NCI-H82 treated with DMSO at 0.1 percent for 48 hours (cell line): ENCODE measurements around the gene NFIX.
"Not testable (repeated sequence)": the region's sequence is repeated elsewhere in the genome, so short reads cannot be mapped to it uniquely, and the experiment has no call there.

ENCODE experiments used
- DNase-seq: peaks from one replicate; lab custom pipeline; 2025; ENCODE audit not compliant: unreplicated experiment; lab: John Stamatoyannopoulos, UW

Gene NFIX

DNA sequence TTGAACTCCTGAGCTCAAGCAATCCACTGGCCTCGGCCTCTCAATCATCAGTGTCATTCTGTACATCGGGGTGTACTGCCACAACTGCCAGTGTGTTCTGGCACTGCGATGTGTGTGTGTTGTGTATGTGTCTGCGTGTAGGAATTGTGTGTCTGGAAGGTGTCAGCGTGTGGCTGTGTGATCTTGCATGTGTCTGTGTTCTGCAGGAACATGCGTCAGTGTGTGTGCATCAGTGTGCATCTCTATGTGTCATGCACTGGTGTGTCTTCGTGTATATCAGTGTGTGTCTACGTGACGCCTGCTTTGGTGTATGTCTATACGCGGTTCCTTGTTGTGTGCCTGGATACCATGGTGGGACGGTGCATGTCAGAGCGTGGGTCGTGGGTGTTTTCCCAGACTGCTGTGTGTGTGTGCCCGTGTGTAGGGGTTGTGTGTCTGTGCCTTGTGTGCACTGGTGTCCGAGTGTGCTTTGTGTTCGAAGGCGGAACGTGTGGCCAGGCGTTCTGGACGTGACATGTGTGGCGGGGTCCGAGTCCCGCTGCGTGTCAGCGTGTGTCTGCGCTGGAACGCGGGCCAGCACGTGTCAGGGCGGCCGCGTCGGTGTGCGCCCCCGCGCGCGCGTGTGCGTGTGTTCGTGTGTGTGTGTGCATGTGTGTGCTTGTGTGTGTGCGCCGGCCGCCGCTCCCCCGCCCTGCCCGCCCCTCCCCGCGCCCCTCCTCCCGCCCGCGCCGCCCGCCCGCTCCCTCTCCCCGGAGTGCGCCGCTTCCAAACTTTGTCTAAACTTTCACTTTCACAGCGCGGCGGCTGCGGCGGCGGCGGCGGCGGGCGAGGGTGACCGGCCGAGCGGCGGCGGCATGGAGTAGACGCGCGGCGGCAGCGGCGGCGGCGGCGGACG, at the start of gene NFIX:
Gene NFIX, plus strand, starts transcription at position 775 of the 895 bp plus-strand sequence. CDS start 363 bp downstream, outside the sequence.
- no peak for DNase-seq

GRCh38 chr19:12945479-12946091, 49.7 kb upstream of the NFIX start, which contains the start of gene RAD23A:
Gene RAD23A (plus strand): TSS chr19:12945862. CDS start chr19:12945949, 87 bp downstream.
- DNase-seq: peak; percentile 94

GRCh38 chr19:12946092-12946721, 49.1 kb upstream of the NFIX start:
- no peak for DNase-seq

- no peak for DNase-seq
These were observed 48.4 kb upstream of the NFIX start for GRCh38 chr19:12946731-12947496.

DNA sequence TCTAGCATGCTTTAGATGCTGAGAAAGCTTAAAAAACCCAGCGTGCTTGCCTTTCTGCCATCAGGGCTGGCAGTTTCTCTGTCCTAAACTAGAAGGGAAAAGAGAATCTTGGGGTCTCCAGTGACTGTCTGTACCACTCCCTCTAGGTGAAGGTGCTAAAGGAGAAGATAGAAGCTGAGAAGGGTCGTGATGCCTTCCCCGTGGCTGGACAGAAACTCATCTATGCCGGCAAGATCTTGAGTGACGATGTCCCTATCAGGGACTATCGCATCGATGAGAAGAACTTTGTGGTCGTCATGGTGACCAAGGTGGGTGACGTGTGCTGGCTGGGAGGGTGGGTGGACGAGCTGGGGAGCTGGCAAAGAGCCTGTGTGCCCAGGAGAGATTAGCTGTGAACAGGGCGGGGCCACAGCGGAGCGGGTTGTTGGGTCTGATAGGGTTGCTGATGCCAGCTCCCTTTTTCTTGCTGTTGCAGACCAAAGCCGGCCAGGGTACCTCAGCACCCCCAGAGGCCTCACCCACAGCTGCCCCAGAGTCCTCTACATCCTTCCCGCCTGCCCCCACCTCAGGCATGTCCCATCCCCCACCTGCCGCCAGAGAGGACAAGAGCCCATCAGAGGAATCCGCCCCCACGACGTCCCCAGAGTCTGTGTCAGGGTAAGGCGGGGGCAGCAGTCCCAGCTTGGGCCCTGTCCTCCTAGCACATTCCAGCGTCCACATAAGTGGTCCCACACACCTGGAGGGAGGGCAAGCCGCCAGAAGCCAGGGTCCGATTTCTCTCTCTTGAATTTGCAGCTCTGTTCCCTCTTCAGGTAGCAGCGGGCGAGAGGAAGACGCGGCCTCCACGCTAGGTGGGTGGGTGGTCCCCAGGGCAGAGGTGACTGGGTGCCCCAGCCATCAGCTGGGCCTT, 47.3 kb upstream of the NFIX start:
- no peak for DNase-seq

DNA sequence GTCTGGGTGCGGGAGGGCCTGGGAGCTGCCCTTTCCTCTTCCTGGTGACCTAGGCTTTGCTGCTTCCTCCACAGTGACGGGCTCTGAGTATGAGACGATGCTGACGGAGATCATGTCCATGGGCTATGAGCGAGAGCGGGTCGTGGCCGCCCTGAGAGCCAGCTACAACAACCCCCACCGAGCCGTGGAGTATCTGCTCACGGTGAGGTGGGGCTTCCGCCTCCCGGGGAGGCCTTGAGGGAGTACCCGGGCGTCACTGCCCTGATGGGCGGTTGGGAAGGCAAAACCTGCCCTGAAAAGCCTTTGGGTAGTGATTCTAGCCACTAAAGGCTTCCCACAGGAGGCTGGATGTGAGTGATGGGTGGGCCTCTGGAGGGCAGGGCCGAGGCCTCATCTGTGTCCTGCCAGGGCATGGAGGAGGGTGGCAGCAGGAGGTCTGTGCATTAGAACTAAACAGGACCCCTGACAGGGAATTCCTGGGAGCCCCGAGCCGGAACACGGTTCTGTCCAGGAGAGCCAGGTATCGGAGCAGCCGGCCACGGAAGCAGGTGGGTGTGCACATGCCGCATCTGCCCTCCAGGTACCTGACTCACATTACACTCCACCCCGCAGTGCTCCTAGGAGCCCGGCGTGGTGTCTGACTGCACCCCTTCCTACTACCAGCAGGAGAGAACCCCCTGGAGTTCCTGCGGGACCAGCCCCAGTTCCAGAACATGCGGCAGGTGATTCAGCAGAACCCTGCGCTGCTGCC, 46.5 kb upstream of the NFIX start:
- DNase-seq: no peak

DNA sequence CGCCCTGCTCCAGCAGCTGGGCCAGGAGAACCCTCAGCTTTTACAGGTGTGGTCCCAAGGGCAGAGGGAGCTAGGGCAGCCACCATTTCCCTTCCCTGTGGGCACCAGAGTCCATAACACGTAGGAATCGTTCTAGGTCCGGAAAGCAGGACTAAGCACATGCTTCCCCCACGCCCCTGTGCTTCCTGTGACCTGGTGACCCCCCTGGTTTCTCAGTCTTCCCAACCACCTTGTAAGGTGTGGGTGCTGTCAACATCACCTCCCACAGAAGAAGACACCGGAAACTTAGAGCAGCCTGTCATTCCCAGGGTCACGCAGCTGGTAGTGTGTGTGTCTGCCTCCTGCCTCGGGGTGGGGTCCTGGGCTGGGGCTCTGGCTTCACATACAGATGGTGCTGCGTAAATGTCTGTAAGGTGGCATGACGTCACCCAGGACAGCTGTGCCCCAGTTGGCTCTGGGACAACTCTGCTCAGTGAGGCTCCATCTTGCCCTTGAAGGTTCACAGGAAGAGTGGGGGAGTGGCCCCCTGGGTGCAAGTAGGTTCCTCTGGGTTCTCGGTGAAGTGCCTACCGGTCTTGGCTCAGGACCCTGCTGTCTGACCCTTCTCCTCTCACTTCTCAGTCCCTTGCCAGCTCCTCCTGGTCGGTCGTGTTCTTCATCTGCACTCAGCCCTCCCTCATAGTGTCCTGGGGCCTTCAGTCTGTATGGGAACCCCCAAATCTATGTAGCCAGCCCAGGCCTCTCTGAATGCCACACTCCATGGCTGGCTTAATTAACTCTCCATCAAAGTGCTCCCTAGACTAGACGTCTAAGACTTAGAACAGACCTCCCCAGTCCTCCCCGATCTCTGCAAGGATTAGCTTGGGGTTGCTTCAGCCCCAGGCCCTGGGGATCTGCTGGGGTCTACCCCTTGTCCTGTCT, 45.7 kb upstream of the NFIX start:
- no peak for DNase-seq

- not testable (repeated sequence) for DNase-seq
These were observed 43.2 kb upstream of the NFIX start for GRCh38 chr19:12952050-12952449.

- DNase-seq: no peak
These were observed 42.7 kb upstream of the NFIX start for GRCh38 chr19:12952488-12953137.

- peak; percentile 86 for DNase-seq
These were observed 42.0 kb upstream of the NFIX start for GRCh38 chr19:12953138-12953798.

- peak; percentile 89 for DNase-seq
These were observed 41.3 kb upstream of the NFIX start for GRCh38 chr19:12953799-12954611.

DNA sequence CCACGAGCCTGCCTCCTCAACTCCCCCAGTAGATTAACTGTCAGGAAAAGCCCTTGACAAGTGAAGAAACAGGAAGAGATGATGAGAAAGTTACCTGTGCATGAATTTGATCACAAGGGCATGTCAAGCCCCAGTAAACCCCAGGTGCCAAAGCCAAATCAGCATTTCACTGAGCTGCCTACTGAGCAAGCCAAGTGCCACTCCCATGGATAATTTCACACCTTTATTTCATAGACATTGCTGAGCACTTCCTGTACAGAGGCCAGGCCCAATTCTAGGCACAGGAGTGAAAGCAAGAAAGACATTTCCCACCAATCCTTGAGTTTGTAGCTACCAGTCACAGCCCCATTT, 40.7 kb upstream of the NFIX start:
- DNase-seq: no peak

GRCh38 chr19:12955575-12955974, 39.7 kb upstream of the NFIX start:
- not testable (repeated sequence) for DNase-seq

DNA sequence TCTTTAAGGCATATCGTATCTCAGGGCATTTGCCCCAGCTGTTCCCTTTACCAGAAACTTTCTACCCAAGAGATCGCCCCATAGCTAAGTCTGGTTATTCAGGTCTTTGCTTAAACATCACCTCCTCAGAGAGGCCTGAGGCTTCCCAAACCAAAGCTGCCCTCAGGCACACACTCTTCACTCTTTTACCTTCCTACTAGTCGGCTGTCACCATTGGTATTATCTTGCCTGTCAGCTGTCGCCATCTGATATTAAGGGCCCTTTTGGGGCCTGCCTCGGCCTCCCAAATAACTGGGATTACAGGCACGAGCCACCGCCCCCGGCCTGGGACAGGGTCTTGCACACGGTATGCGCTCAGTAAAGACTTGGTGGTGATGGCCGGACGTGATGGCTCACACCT, 39.3 kb upstream of the NFIX start:
- no peak for DNase-seq

DNA sequence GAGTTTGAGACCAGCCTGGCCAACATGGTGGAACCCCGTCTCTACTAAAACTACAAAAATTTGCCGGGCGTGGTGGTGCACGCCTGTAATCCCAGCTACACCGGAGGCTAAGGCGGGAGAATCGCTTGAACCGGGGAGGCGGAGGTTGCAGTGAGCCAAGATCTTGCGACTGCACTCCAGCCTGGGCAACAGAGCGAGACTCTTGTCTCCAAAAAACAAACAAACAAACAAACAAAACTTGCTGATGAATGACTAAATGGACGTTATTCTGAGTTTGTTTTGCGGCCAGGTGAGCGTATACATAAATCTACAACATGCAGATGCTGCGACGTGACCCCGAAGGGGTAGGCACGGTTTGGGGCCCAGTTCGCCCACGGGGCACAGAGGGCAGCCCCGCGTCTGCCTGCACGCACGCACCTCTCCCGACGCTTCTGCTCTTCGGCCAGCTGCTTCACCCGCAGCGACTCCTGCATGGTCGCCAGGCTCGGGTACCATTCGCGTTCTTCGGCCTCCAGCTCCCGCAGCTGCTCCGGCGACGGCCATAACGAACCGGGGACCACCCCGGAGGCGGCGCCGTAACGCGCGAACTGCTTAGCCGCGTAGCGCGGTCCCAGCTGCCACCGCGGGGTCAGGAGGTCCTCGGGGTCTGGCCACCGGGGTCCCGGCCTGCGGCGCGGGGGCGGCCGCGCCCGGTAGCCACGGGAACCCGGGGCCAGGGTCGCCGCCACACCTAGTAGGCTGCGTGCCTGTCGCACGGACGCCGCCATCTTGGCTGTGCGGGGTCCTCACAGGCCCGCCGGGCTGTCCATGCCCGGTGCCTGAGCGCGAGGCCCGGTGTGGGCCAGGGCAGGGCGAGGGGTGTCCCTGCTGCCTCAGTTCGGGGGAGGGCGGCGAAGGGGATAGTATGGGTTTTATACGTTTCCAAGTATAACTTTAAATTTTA, 38.6 kb upstream of the NFIX start, which contains the start of gene GADD45GIP1:
Gene GADD45GIP1, minus strand, starts transcription at position 778 of the 943 bp plus-strand sequence. Its CDS starts 11 bp downstream, at position 767.
- peak; percentile 60 for DNase-seq
